ENCODE results near the gene CCND1. TPM values are rescaled to one million over a fixed set of nuclear protein-coding genes. Genes with fewer than 3 reads are reported as not detected.

The CCND1 gene
- total RNA-seq, 1 donor from 2014 or later, result 0.20 TPM

GRCh38 chr11:69686856-69687255, 45.9 kb downstream of the CCND1 start:
- intact Hi-C loops (cut with micrococcal nuclease), result loop anchor here (1.0 to 5.0 kb wide), 3 partner anchors 115 to 228 kb away; no protein-coding TSS in a partner anchor

- intact Hi-C loops (cut with micrococcal nuclease), result loop anchor here (5.0 kb wide), 1 partner anchor 114 kb away; no protein-coding TSS in a partner anchor
These were observed 47.2 kb downstream of the CCND1 start for GRCh38 chr11:69687969-69688771.

GRCh38 chr11:69689484-69690319, 48.7 kb downstream of the CCND1 start:
- intact Hi-C loops (cut with micrococcal nuclease), result loop anchor here (5.0 kb wide), 1 partner anchor 113 kb away; no protein-coding TSS in a partner anchor

- intact Hi-C loops (cut with micrococcal nuclease), result no loop called here
These were observed 50.5 kb downstream of the CCND1 start for GRCh38 chr11:69691463-69691862.

- intact Hi-C loops (cut with micrococcal nuclease), result no loop called here
These were observed 51.5 kb downstream of the CCND1 start for GRCh38 chr11:69692422-69692821.

GRCh38 chr11:69694781-69695180, 53.8 kb downstream of the CCND1 start:
- intact Hi-C loops (cut with micrococcal nuclease), result loop anchor here (5.0 kb wide), 1 partner anchor 232 kb away; no protein-coding TSS in a partner anchor

- intact Hi-C loops (cut with micrococcal nuclease), result loop anchor here (5.0 kb wide), 1 partner anchor 233 kb away; no protein-coding TSS in a partner anchor
These were observed 54.6 kb downstream of the CCND1 start for GRCh38 chr11:69695581-69695980.

- intact Hi-C loops (cut with micrococcal nuclease), result loop anchor here (5.0 kb wide), 1 partner anchor 234 kb away; no protein-coding TSS in a partner anchor
These were observed 55.0 kb downstream of the CCND1 start for GRCh38 chr11:69695995-69696394.

- intact Hi-C loops (cut with micrococcal nuclease), result loop anchor here (5.0 kb wide), 1 partner anchor 235 kb away; no protein-coding TSS in a partner anchor
These were observed 56.0 kb downstream of the CCND1 start for GRCh38 chr11:69696749-69697468.

GRCh38 chr11:69697469-69697843, 56.5 kb downstream of the CCND1 start:
- intact Hi-C loops (cut with micrococcal nuclease), result loop anchor here (5.0 kb wide), 1 partner anchor 235 kb away; no protein-coding TSS in a partner anchor

GRCh38 chr11:69697861-69698260, 56.9 kb downstream of the CCND1 start:
- intact Hi-C loops (cut with micrococcal nuclease), result loop anchor here (5.0 kb wide), 1 partner anchor 236 kb away; no protein-coding TSS in a partner anchor

- intact Hi-C loops (cut with micrococcal nuclease), result loop anchor here (5.0 kb wide), 1 partner anchor 236 kb away; no protein-coding TSS in a partner anchor
These were observed 57.4 kb downstream of the CCND1 start for GRCh38 chr11:69698362-69698761.

GRCh38 chr11:69699213-69699612, 58.3 kb downstream of the CCND1 start:
- intact Hi-C loops (cut with micrococcal nuclease), result loop anchor here (5.0 kb wide), 1 partner anchor 237 kb away; no protein-coding TSS in a partner anchor

GRCh38 chr11:69700278-69701140, 59.6 kb downstream of the CCND1 start:
- intact Hi-C loops (cut with micrococcal nuclease), result loop anchor here (5.0 kb wide), 1 partner anchor 58 kb away; the partner anchor contains the start of gene CCND1

- intact Hi-C loops (cut with micrococcal nuclease), result loop anchor here (5.0 kb wide), 1 partner anchor 60 kb away; the partner anchor contains the start of gene CCND1
These were observed 61.3 kb downstream of the CCND1 start for GRCh38 chr11:69702239-69702691.

GRCh38 chr11:69702769-69703452, 62.0 kb downstream of the CCND1 start:
- intact Hi-C loops (cut with micrococcal nuclease), result loop anchor here (5.0 kb wide), 1 partner anchor 61 kb away; the partner anchor contains the start of gene CCND1

GRCh38 chr11:69703453-69703767, 62.5 kb downstream of the CCND1 start:
- intact Hi-C loops (cut with micrococcal nuclease), result loop anchor here (5.0 kb wide), 1 partner anchor 61 kb away; the partner anchor contains the start of gene CCND1

All from T-helper 1 cell treated with Interleukin-12 subunit alpha and Interleukin-12 subunit beta and Interleukin-4 antibody, amounts not matched to agents 30 ng/mL and 1 ng/mL, for 36 hours (primary cell).